Measurements from ENCODE around the gene NUB1.

DNA sequence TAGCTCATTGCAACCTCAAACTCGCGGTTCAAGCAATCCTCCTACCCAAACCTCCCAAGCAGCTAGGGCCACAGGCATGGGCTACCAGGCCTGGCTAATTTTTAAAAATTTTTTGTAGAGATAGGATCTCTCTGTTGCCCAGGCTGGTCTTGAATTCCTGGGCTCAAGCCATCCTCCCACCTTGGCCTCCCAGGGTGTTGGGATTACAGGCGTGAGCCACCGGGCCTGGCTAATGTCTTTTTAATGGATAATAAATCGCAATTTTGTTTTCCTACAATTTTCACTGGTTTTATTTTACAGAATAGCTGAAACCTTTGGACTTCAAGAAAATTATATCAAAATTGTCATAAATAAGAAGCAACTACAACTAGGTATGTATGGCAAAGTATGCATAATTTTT lies 10.9 kb downstream of the NUB1 start:
- TF ChIP-seq, protein P1, sequence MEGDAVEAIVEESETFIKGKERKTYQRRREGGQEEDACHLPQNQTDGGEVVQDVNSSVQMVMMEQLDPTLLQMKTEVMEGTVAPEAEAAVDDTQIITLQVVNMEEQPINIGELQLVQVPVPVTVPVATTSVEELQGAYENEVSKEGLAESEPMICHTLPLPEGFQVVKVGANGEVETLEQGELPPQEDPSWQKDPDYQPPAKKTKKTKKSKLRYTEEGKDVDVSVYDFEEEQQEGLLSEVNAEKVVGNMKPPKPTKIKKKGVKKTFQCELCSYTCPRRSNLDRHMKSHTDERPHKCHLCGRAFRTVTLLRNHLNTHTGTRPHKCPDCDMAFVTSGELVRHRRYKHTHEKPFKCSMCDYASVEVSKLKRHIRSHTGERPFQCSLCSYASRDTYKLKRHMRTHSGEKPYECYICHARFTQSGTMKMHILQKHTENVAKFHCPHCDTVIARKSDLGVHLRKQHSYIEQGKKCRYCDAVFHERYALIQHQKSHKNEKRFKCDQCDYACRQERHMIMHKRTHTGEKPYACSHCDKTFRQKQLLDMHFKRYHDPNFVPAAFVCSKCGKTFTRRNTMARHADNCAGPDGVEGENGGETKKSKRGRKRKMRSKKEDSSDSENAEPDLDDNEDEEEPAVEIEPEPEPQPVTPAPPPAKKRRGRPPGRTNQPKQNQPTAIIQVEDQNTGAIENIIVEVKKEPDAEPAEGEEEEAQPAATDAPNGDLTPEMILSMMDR (IDR thresholded peaks at IDR 0.05), result no peak
- TF ChIP-seq EP300 (IDR thresholded peaks at IDR 0.05) (no peak), POLR2A (IDR thresholded peaks at IDR 0.05; ENCODE audit: low read depth) (no peak)
